IMR-90 (cell line): ENCODE data around the gene RB1. TPM values are rescaled to one million over a fixed set of nuclear protein-coding genes. Genes with fewer than 3 reads are reported as not detected.

Experiments
- ATAC-seq: fragments of 200-7000 bp; cut with Tn5 transposase; 2 replicates; pipeline ENCODE4 v1.9.1; 2020; ENCODE audit warnings: low read depth, mild to moderate bottlenecking, moderate library complexity
- BruUV-seq: library from RNA; stranded (reverse); fragments of 400-500 nt; replicated peaks from 2 replicates; lab custom pipeline; 2021; lab: Mats Ljungman, UMichigan
- CTCF ChIA-PET: fragments of 300-600 bp; formaldehyde crosslinking; extraction: SDS; loops from one replicate; lab custom pipeline; 2021; ENCODE audit warnings: antibody characterized with exemption; lab: Yijun Ruan, JAX
- POLR2A ChIA-PET: fragments of 300-600 bp; sonication (Branson Sonifier 250); formaldehyde crosslinking; loops from one replicate; lab custom pipeline; 2022; ENCODE audit warnings: antibody characterized with exemption; ENCODE audit not compliant: unreplicated experiment; lab: Charles Lee
- DNase-seq: peaks from one replicate; pipeline ENCODE4 v3.0.0; 2013
- H2AFZ ChIP-seq: replicated peaks from 2 replicates; pipeline ENCODE3; 2013; ENCODE audit warnings: low read length, mild to moderate bottlenecking; ENCODE audit not compliant: poor library complexity
- H2AK5ac ChIP-seq: 2 replicates; pipeline ENCODE4 v1.6.1; 2013; ENCODE audit warnings: low read depth, low read length, inconsistent platforms
- H2AK9ac ChIP-seq: replicated peaks from 2 replicates; pipeline ENCODE3; 2013; ENCODE audit warnings: mild to moderate bottlenecking, low read depth, low read length, moderate library complexity; ENCODE audit not compliant: poor library complexity
- H2BK120ac ChIP-seq: 2 replicates; pipeline ENCODE4 v1.6.1; 2013; ENCODE audit warnings: low read depth, low read length, inconsistent platforms
- H2BK15ac ChIP-seq: 3 replicates; pipeline ENCODE4 v1.6.1; 2013; ENCODE audit warnings: low read depth, low read length, inconsistent platforms
- H2BK20ac ChIP-seq: 2 replicates; pipeline ENCODE4 v1.6.1; 2013; ENCODE audit warnings: low read depth, mild to moderate bottlenecking, inconsistent platforms, low read length, moderate library complexity
- H2BK5ac ChIP-seq: 2 replicates; pipeline ENCODE4 v1.6.1; 2013; ENCODE audit warnings: mild to moderate bottlenecking, low read depth, low read length, inconsistent platforms; ENCODE audit not compliant: poor library complexity, severe bottlenecking
- H3K14ac ChIP-seq: replicated peaks from 2 replicates; pipeline ENCODE4 v1.6.1; 2013; ENCODE audit warnings: low read depth, low read length, inconsistent platforms
- H3K18ac ChIP-seq: 2 replicates; pipeline ENCODE4 v1.6.1; 2013; ENCODE audit warnings: low read depth, low read length, control low read depth
- H3K23ac ChIP-seq: 2 replicates; pipeline ENCODE4 v1.6.1; 2013; ENCODE audit warnings: low read depth, low read length, inconsistent platforms
- H3K27ac ChIP-seq: 2 replicates; pipeline ENCODE4 v1.5.1; 2013; ENCODE audit warnings: mild to moderate bottlenecking, control low read depth, low read length; ENCODE audit not compliant: insufficient read depth
- H3K27me3 ChIP-seq: 2 replicates; pipeline ENCODE4 v1.6.1; 2013; ENCODE audit warnings: low read length; ENCODE audit not compliant: control insufficient read depth, insufficient read depth
- H3K36me3 ChIP-seq: 2 replicates; pipeline ENCODE4 v1.6.1; 2013; ENCODE audit warnings: low read length, mixed read lengths; ENCODE audit not compliant: control insufficient read depth, insufficient read depth
- H3K4ac ChIP-seq: 2 replicates; pipeline ENCODE4 v1.6.1; 2013; ENCODE audit warnings: low read depth, low read length, inconsistent platforms
- H3K4me1 ChIP-seq: 2 replicates; pipeline ENCODE4 v1.6.1; 2013; ENCODE audit warnings: low read length, mixed read lengths; ENCODE audit not compliant: control insufficient read depth, insufficient read depth
- H3K4me2 ChIP-seq: 2 replicates; pipeline ENCODE4 v1.6.1; 2013; ENCODE audit warnings: low read depth, mild to moderate bottlenecking, control low read depth, low read length, moderate library complexity
- H3K4me3 ChIP-seq: 2 replicates; pipeline ENCODE4 v1.5.1; 2013; ENCODE audit warnings: low read depth, mild to moderate bottlenecking, control low read depth, low read length, moderate library complexity; ENCODE audit not compliant: insufficient read depth
- H3K56ac ChIP-seq: 2 replicates; pipeline ENCODE4 v1.6.1; 2013; ENCODE audit warnings: low read length, inconsistent platforms; ENCODE audit not compliant: insufficient read depth; ENCODE audit errors: extremely low read depth
- H3K79me1 ChIP-seq, 2 experiments: 2 replicates each; pipeline ENCODE4 v1.6.1; 2013; ENCODE audit warnings: low read length in 2 of 2, inconsistent platforms in 1 of 2, low read depth in 1 of 2
- H3K9ac ChIP-seq: 2 replicates; pipeline ENCODE4 v1.6.1; 2013; ENCODE audit warnings: low read depth, low read length, control low read depth
- H3K9me1 ChIP-seq: 2 replicates; pipeline ENCODE4 v1.6.1; 2013; ENCODE audit warnings: low read length, inconsistent platforms; ENCODE audit not compliant: insufficient read depth
- H3K9me3 ChIP-seq: 2 replicates; pipeline ENCODE4 v1.6.1; 2013; ENCODE audit warnings: low read length; ENCODE audit not compliant: control insufficient read depth, insufficient read depth
- H4K20me1 ChIP-seq: 2 replicates; pipeline ENCODE4 v1.6.1; 2013; ENCODE audit warnings: low read length, inconsistent platforms; ENCODE audit not compliant: insufficient read depth
- H4K5ac ChIP-seq: 2 replicates; pipeline ENCODE4 v1.6.1; 2013; ENCODE audit warnings: mild to moderate bottlenecking, low read depth, low read length, control low read depth
- H4K8ac ChIP-seq, 2 experiments: 2 replicates each; pipeline ENCODE4 v1.6.1; 2013; ENCODE audit warnings: low read depth in 2 of 2, low read length in 2 of 2, control low read depth in 1 of 2, inconsistent platforms in 1 of 2
- H4K91ac ChIP-seq: 2 replicates; pipeline ENCODE4 v1.6.1; 2013; ENCODE audit warnings: low read depth, low read length, inconsistent platforms; ENCODE audit not compliant: insufficient read depth
- BHLHE40 ChIP-seq: fragments of 150-350 bp; IDR thresholded peaks from 2 replicates; pipeline ENCODE4 v1.6.1; 2016; ENCODE audit warnings: mild to moderate bottlenecking, low read depth, low read length
- CEBPB ChIP-seq: IDR thresholded peaks from 2 replicates; pipeline ENCODE4 v1.6.1; 2012; ENCODE audit warnings: low read depth, low read length, improper control_type of control experiment
- CHD1 ChIP-seq: IDR thresholded peaks from 2 replicates; pipeline ENCODE4 v1.6.1; 2012; ENCODE audit warnings: low read depth, low read length, improper control_type of control experiment
- ELK1 ChIP-seq: fragments of 150-350 bp; IDR thresholded peaks from 2 replicates; pipeline ENCODE4 v1.6.1; 2016; ENCODE audit warnings: low read depth, mild to moderate bottlenecking, low read length, moderate library complexity, borderline replicate concordance
- FOS ChIP-seq: fragments of 150-350 bp; IDR thresholded peaks from 2 replicates; pipeline ENCODE4 v1.6.1; 2016; ENCODE audit warnings: low read depth, low read length
- MXI1 ChIP-seq: IDR thresholded peaks from 2 replicates; pipeline ENCODE4 v1.6.1; 2012; ENCODE audit warnings: low read depth, mild to moderate bottlenecking, low read length, moderate library complexity, borderline replicate concordance
- NFE2L2 ChIP-seq: fragments of 150-350 bp; IDR thresholded peaks from 2 replicates; pipeline ENCODE4 v1.6.1; 2016; ENCODE audit warnings: low read depth, mild to moderate bottlenecking, low read length
- POLR2A ChIP-seq: IDR thresholded peaks from 2 replicates; pipeline ENCODE4 v1.6.1; 2012; ENCODE audit warnings: mild to moderate bottlenecking, low read depth, low read length
- RAD21 ChIP-seq: IDR thresholded peaks from 2 replicates; pipeline ENCODE4 v1.6.1; 2012; ENCODE audit warnings: low read length, improper control_type of control experiment
- RCOR1 ChIP-seq: IDR thresholded peaks from 2 replicates; pipeline ENCODE4 v1.6.1; 2012; ENCODE audit warnings: mild to moderate bottlenecking, low read length, improper control_type of control experiment; ENCODE audit not compliant: insufficient replicate concordance
- RFX5 ChIP-seq: IDR thresholded peaks from 2 replicates; pipeline ENCODE4 v1.8.0; 2012; ENCODE audit warnings: low read depth, mild to moderate bottlenecking, low read length, moderate library complexity
- USF2 ChIP-seq: fragments of 150-350 bp; IDR thresholded peaks from 2 replicates; pipeline ENCODE4 v1.6.1; 2017; ENCODE audit warnings: mild to moderate bottlenecking, antibody characterized with exemption, low read length, low read depth
- WGBS, 2 experiments: methylation state at CpG; one replicate each; pipeline versions ENCODE4 v1.1.5 to v1.1.7; 2013; ENCODE audit warnings: missing lambda C conversion rate in 2 of 2; ENCODE audit not compliant: insufficient read length in 1 of 2; ENCODE audit errors: extremely low coverage in 2 of 2; 5-methylcytosine and 5-hydroxymethylcytosine counted together
- dilution Hi-C: fragments of 300-500 bp; cut with HindIII; formaldehyde crosslinking; loops from one replicate; pipeline ENCODE4 v1.14.3; 2018; ENCODE audit warnings: low sequenced_read_pairs; ENCODE audit not compliant: unreplicated experiment
- in situ Hi-C: fragments of 300-500 bp; cut with MboI; formaldehyde crosslinking; loops from 3 replicates; pipeline ENCODE4 v1.14.3; 2019; ENCODE audit warnings: low sequenced_read_pairs, inconsistent platforms, mixed read lengths
- intact Hi-C: fragments of 100-400 bp; cut with micrococcal nuclease; formaldehyde crosslinking; loops from 2 replicates; pipeline ENCODE4 v1.10.0; 2022
- polyA plus RNA-seq, 3 experiments: library from polyadenylated mRNA; depleted of rRNA; stranded (reverse); fragments of >200 nt; gene quantifications; 2 replicates each; pipeline ENCODE4 v1.2.3, GENCODE V29; 2012; ENCODE audit warnings: low replicate concordance in 1 of 3
- total RNA-seq: library from RNA; depleted of rRNA; stranded (reverse); fragments of >200 nt; gene quantifications from 2 replicates; pipeline ENCODE4 v1.2.3, GENCODE V29; 2012

Gene RB1
- total and polyA plus RNA-seq, 2 of the 4 experiments (the other 2 are of a cell fraction) = 11.4 to 15.4 TPM

- dilution Hi-C loops = no loop called here
- Histone ChIP-seq H3K27me3 (no peaks in the 10 kb centered on the region), H3K4me2 (no peak overlapping the region), H2AFZ (no peak overlapping the region), H3K9me3 (peaks cover 2% of the 10 kb centered on the region; the same call in 1 of the 2 replicates), H3K9ac (no peak overlapping the region), H3K14ac (no peak overlapping the region), H4K8ac (no peak overlapping the region), H3K9me1 (no peaks in the 10 kb centered on the region), H3K23ac (no peak overlapping the region), H3K18ac (no peak overlapping the region), H3K56ac (no peak overlapping the region), H3K4ac (no peak overlapping the region), H4K20me1 (no peaks in the 10 kb centered on the region), H3K79me1 (peaks cover 0 to 11% of the 10 kb centered on the region in 2 experiments; a peak in 2 of 4 replicates), H2BK20ac (no peak overlapping the region), H3K36me3 (peaks cover 4% of the 10 kb centered on the region; the same call in 1 of the 2 replicates), H2BK120ac (no peak overlapping the region), H2BK15ac (no peak overlapping the region), H2AK5ac (no peak overlapping the region), H4K91ac (no peak overlapping the region), H3K27ac (no peak overlapping the region), H3K4me3 (no peak overlapping the region), H3K4me1 (peaks cover 1% of the 10 kb centered on the region; the same call in 1 of the 2 replicates), H2AK9ac (no peak overlapping the region), H2BK5ac (no peak overlapping the region), H4K5ac (no peak overlapping the region)
- TF ChIP-seq BHLHE40 = no peak
- no peak for TF ChIP-seq RFX5
- no peak for TF ChIP-seq CEBPB
- TF ChIP-seq RAD21 = no peak
- TF ChIP-seq FOS = no peak
- no peak for TF ChIP-seq CHD1
- no peak for TF ChIP-seq NFE2L2
- no peak for TF ChIP-seq POLR2A
- TF ChIP-seq USF2 = no peak
- no peak for TF ChIP-seq RCOR1
- TF ChIP-seq ELK1 = no peak
- TF ChIP-seq MXI1 = no peak
- POLR2A ChIA-PET = interaction anchor here (0.6 kb wide), 1 partner anchor 586 kb away, joined by 3 read pairs; no protein-coding TSS in a partner anchor
- CTCF ChIA-PET = no interaction called here
- BruUV-seq = no TSS peak
- no CpG with 5 or more reads among the region's 2 CpGs for WGBS, 2 experiments
- DNase-seq (no peak), ATAC-seq (no peak)
- intact Hi-C loops = no loop called here
- in situ Hi-C loops = no loop called here
Observed at GRCh38 chr13:48393698-48394085, 90.1 kb downstream of the RB1 start.
